GM12878 (cell line): ENCODE data around the gene BICC1. TPM values are rescaled to one million over a fixed set of nuclear protein-coding genes. Genes with fewer than 3 reads are reported as not detected.

ENCODE experiments used
- ATAC-seq: fragments of 200-7000 bp; cut with Tn5 transposase; 3 replicates; pipeline ENCODE4 v1.9.1; 2020; ENCODE audit warnings: mild to moderate bottlenecking, moderate library complexity
- BruUV-seq: library from RNA; stranded (reverse); fragments of 400-500 nt; replicated peaks from 2 replicates; lab custom pipeline; 2021; lab: Mats Ljungman, UMichigan
- CTCF ChIA-PET: fragments of 300-600 bp; sonication (Branson Sonifier 250); formaldehyde crosslinking; extraction: SDS; loops from one replicate; lab custom pipeline; 2021; ENCODE audit warnings: inconsistent platforms; lab: Yijun Ruan, JAX
- POLR2A ChIA-PET: fragments of 350-600 bp; formaldehyde crosslinking; extraction: SDS; loops from one replicate; lab custom pipeline; 2021; ENCODE audit warnings: inconsistent platforms; lab: Charles Lee
- RAD21 ChIA-PET: fragments of 300-600 bp; sonication (Branson Sonifier 250); formaldehyde crosslinking; loops from one replicate; lab custom pipeline; 2023; ENCODE audit warnings: antibody characterized with exemption; ENCODE audit not compliant: unreplicated experiment; lab: Charles Lee
- SMC1A ChIA-PET: fragments of 300-600 bp; sonication (Branson Sonifier 250); formaldehyde crosslinking; loops from one replicate; lab custom pipeline; 2023; ENCODE audit not compliant: unreplicated experiment, uncharacterized antibody; lab: Charles Lee
- DNase-seq: peaks from one replicate; pipeline ENCODE4 v3.0.0-alpha.2; 2011; ENCODE audit warnings: low read depth, low spot score
- FAIRE-seq: peaks from 3 replicates; lab custom pipeline; 2011; peaks lifted over from hg19 to GRCh38; lab: Jason Lieb, UNC
- H2AFZ ChIP-seq: 2 replicates; pipeline ENCODE4 v1.6.0; 2011; ENCODE audit warnings: low read depth, low read length, control low read depth; ENCODE audit not compliant: control insufficient read depth
- H3K27ac ChIP-seq: 2 replicates; pipeline ENCODE4 v1.5.1; 2011; ENCODE audit warnings: control low read depth; ENCODE audit not compliant: control insufficient read depth, insufficient read depth
- H3K27me3 ChIP-seq, 2 experiments: replicated peaks in 1 of 2; 2 replicates each; pipeline versions ENCODE4 v1.6.0 to v1.6.1; 2011; ENCODE audit warnings: low read length in 1 of 2; ENCODE audit not compliant: control insufficient read depth in 2 of 2, insufficient read depth in 2 of 2
- H3K36me3 ChIP-seq, 2 experiments: 2 replicates each; pipeline ENCODE4 v1.5.1; 2011; ENCODE audit warnings: low read length in 1 of 2; ENCODE audit not compliant: control insufficient read depth in 2 of 2, insufficient read depth in 2 of 2
- H3K4me1 ChIP-seq: 2 replicates; pipeline ENCODE4 v1.6.1; 2011; ENCODE audit warnings: mild to moderate bottlenecking, low read length, moderate library complexity, mixed read lengths; ENCODE audit not compliant: control insufficient read depth, insufficient read depth
- H3K4me2 ChIP-seq: 2 replicates; pipeline ENCODE4 v1.6.0; 2011; ENCODE audit warnings: control low read depth; ENCODE audit not compliant: control insufficient read depth, insufficient read depth
- H3K4me3 ChIP-seq: fragments of 200-600 bp; sonication (generic); 2 replicates; pipeline ENCODE4 v1.5.1; 2016
- H3K79me2 ChIP-seq: 2 replicates; pipeline ENCODE4 v1.6.0; 2011; ENCODE audit warnings: low read length; ENCODE audit not compliant: control insufficient read depth, insufficient read depth
- H3K9ac ChIP-seq: 2 replicates; pipeline ENCODE4 v1.8.0; 2011; ENCODE audit warnings: low read length, control low read depth, mixed read lengths; ENCODE audit not compliant: control insufficient read depth, insufficient read depth
- H3K9me3 ChIP-seq: replicated peaks from 3 replicates; pipeline ENCODE4 v1.5.1; 2011; ENCODE audit warnings: mild to moderate bottlenecking, low read length; ENCODE audit not compliant: control insufficient read depth, insufficient read depth
- H4K20me1 ChIP-seq: 2 replicates; pipeline ENCODE4 v1.6.0; 2011; ENCODE audit not compliant: control insufficient read depth, insufficient read depth
- ATF3 ChIP-seq: IDR thresholded peaks from 2 replicates; pipeline ENCODE4 v1.6.1; 2011; ENCODE audit warnings: low read depth, mild to moderate bottlenecking, low read length, moderate library complexity, borderline replicate concordance; ENCODE audit errors: extremely low read depth
- CHD2 ChIP-seq: IDR thresholded peaks from 2 replicates; pipeline ENCODE4 v1.6.1; 2011; ENCODE audit warnings: low read depth, low read length, improper control_type of control experiment, borderline replicate concordance
- FOXK2 ChIP-seq: fragments of 450-650 bp; IDR thresholded peaks from 2 replicates; pipeline ENCODE4 v1.6.1; 2017; ENCODE audit warnings: mild to moderate bottlenecking, moderate library complexity
- HDAC2 ChIP-seq: fragments of 200-600 bp; sonication (generic); IDR thresholded peaks from 2 replicates; pipeline ENCODE4 v1.6.1; 2017
- IRF3 ChIP-seq: fragments of 450-650 bp; IDR thresholded peaks from 2 replicates; pipeline ENCODE4 v1.6.1; 2014; ENCODE audit warnings: mild to moderate bottlenecking
- PAX8 ChIP-seq: fragments of 450-650 bp; IDR thresholded peaks from 2 replicates; pipeline ENCODE4 v1.6.1; 2017; ENCODE audit warnings: mild to moderate bottlenecking, moderate library complexity
- PKNOX1 ChIP-seq: fragments of 450-650 bp; IDR thresholded peaks from 2 replicates; pipeline ENCODE4 v1.6.1; 2016; ENCODE audit warnings: mild to moderate bottlenecking
- PML ChIP-seq: IDR thresholded peaks from 2 replicates; pipeline ENCODE4 v1.6.1; 2012; ENCODE audit warnings: low read length, inconsistent platforms
- RAD21 ChIP-seq: IDR thresholded peaks from 2 replicates; pipeline ENCODE4 v1.6.1; 2011; ENCODE audit warnings: mild to moderate bottlenecking, low read depth, low read length, moderate library complexity; ENCODE audit not compliant: insufficient read depth
- TARDBP ChIP-seq: IDR thresholded peaks from 2 replicates; pipeline ENCODE4 v1.6.1; 2016; ENCODE audit warnings: borderline replicate concordance
- ZBTB4 ChIP-seq: fragments of 450-650 bp; formaldehyde crosslinking; IDR thresholded peaks from 2 replicates; pipeline ENCODE4 v1.4.0; 2022; ENCODE audit warnings: mild to moderate bottlenecking, moderate library complexity
- ZNF24 ChIP-seq: fragments of 450-650 bp; IDR thresholded peaks from 2 replicates; pipeline ENCODE4 v1.6.1; 2017; ENCODE audit warnings: antibody characterized with exemption, mild to moderate bottlenecking
- ZNF274 ChIP-seq: IDR thresholded peaks from one replicate; pipeline ENCODE4 v1.8.0; 2011; ENCODE audit not compliant: insufficient read length, insufficient read depth
- ZNF592 ChIP-seq: fragments of 450-650 bp; IDR thresholded peaks from 2 replicates; pipeline ENCODE4 v1.6.1; 2017; ENCODE audit warnings: mild to moderate bottlenecking, moderate library complexity
- WGBS: methylation state at CpG from one replicate; pipeline ENCODE4 v1.1.6; 2016; ENCODE audit warnings: low lambda C conversion rate; ENCODE audit not compliant: insufficient replicate concordance, insufficient coverage; ENCODE audit errors: missing lambda C conversion rate; 5-methylcytosine and 5-hydroxymethylcytosine counted together
- in situ Hi-C: fragments of 300-500 bp; cut with MboI; formaldehyde crosslinking; loops from 9 replicates; pipeline ENCODE4 v1.14.3; 2018; ENCODE audit warnings: mixed read lengths
- intact Hi-C: fragments of 100-400 bp; cut with micrococcal nuclease; formaldehyde crosslinking; loops from one replicate; pipeline ENCODE4 v1.14.2; 2022; ENCODE audit not compliant: unreplicated experiment
- polyA plus RNA-seq, 11 experiments: library from polyadenylated mRNA; depleted of rRNA in 4 of 11; unstranded in 6 of 11; stranded (reverse) in 5 of 11; fragments of >200 nt; fragmentation: Nextera tagmentation in 4 of 11; fragmentation: Illumina TruSeq in 1 of 11; extraction: Ambion mirVana in 4 of 11; extraction: Trizol in 1 of 11; gene quantifications; 1 replicate in 1 of 11; 2 replicates in 10 of 11; pipeline versions ENCODE4 v1.2.1 to v1.2.3, GENCODE V29; 2011 to 2016; ENCODE audit warnings: inconsistent platforms in 2 of 11, missing spikeins in 2 of 11, low read depth in 1 of 11
- total RNA-seq, 4 experiments: library from RNA; depleted of rRNA in 3 of 4; stranded (reverse); fragments of >200 nt in 3 of 4; fragmentation: Illumina TruSeq in 1 of 4; extraction: Trizol in 1 of 4; gene quantifications; 2 replicates each; pipeline versions ENCODE4 v1.2.1 to v1.2.3, GENCODE V29; 2013 to 2021

Gene BICC1
- total and polyA plus RNA-seq, 10 of the 15 experiments (the other 5 are each of a cell fraction or from before 2014, with no cell fraction given) = 0.01 to 0.10 (median 0.04) TPM; not detected in 5

GRCh38 chr10:58480321-58480720 lies 32.4 kb upstream of the BICC1 start:
- H4K20me1 ChIP-seq = no peaks in the 10 kb centered on the region
- no peak overlapping the region for H3K9ac ChIP-seq
- no peak overlapping the region for H3K4me2 ChIP-seq
- no peak for FAIRE-seq
- H3K79me2 ChIP-seq = no peaks in the 10 kb centered on the region
- no peaks in the 10 kb centered on the region for H3K9me3 ChIP-seq
- H3K27ac ChIP-seq = no peak overlapping the region
- BruUV-seq = no TSS peak
- SMC1A ChIA-PET = no interaction called here
- in situ Hi-C loops = no loop called here
- no peaks in the 10 kb centered on the region for H3K36me3 ChIP-seq
- WGBS = 7% methylated on average over 3 of the region's 3 CpGs
- POLR2A ChIA-PET = no interaction called here
- no peak overlapping the region for H2AFZ ChIP-seq
- H3K4me3 ChIP-seq = no peak overlapping the region
- H3K27me3 ChIP-seq = no peaks in the 10 kb centered on the region
- ATAC-seq = no peak
- intact Hi-C loops = no loop called here
- no peaks in the 10 kb centered on the region for H3K4me1 ChIP-seq
- CTCF ChIA-PET = interaction anchor here (0.6 kb wide), 1 partner anchor 25 kb away, joined by 3 read pairs; no protein-coding TSS in a partner anchor
- no peak for DNase-seq
- RAD21 ChIA-PET = no interaction called here
- TF ChIP-seq ZNF24 = no peak
- no peak for TF ChIP-seq RAD21
- no peak for TF ChIP-seq PML
- TF ChIP-seq FOXK2 = no peak
- no peak for TF ChIP-seq IRF3
- no peak for TF ChIP-seq CHD2
- no peak for TF ChIP-seq PKNOX1
- no peak for TF ChIP-seq ATF3
- TF ChIP-seq ZBTB4 = no peak
- no peak for TF ChIP-seq ZNF274
- no peak for TF ChIP-seq ZNF592
- TF ChIP-seq PAX8 = no peak
- TF ChIP-seq TARDBP = no peak
- TF ChIP-seq HDAC2 = no peak
